ENCODE measurements around the gene CCDC82.

Gene CCDC82

GRCh38 chr11:96358321-96358720 is 31.4 kb downstream of the CCDC82 start:
- DNase-seq: no peak

- no peak for DNase-seq
Measured at GRCh38 chr11:96357794-96358193, 31.9 kb downstream of the CCDC82 start.

GRCh38 chr11:96356848-96357247 is 32.9 kb downstream of the CCDC82 start:
- DNase-seq: no peak

- DNase-seq: peak; percentile 80
Measured at GRCh38 chr11:96342961-96343711, 46.6 kb downstream of the CCDC82 start, which contains the start of gene MAML2. TSS of gene MAML2 (minus strand) at chr11:96343195. CDS start at chr11:96341895, 1,300 bp downstream.

GRCh38 chr11:96342014-96342960 is 47.4 kb downstream of the CCDC82 start:
- DNase-seq: no peak

- DNase-seq: peak; percentile 66
Measured at GRCh38 chr11:96341211-96342013, 48.3 kb downstream of the CCDC82 start.

GRCh38 chr11:96340555-96340885 is 49.2 kb downstream of the CCDC82 start:
- no peak for DNase-seq

- DNase-seq: peak; percentile 32
Measured at GRCh38 chr11:96339706-96340554, 49.8 kb downstream of the CCDC82 start.

GRCh38 chr11:96338910-96339705 is 50.6 kb downstream of the CCDC82 start:
- DNase-seq: peak; percentile 38

GRCh38 chr11:96337541-96338431 is 51.9 kb downstream of the CCDC82 start:
- peak; percentile 33 for DNase-seq

- no peak for DNase-seq
Measured at GRCh38 chr11:96335388-96335787, 54.3 kb downstream of the CCDC82 start.

- DNase-seq: no peak
Measured at GRCh38 chr11:96334219-96334618, 55.5 kb downstream of the CCDC82 start.

GRCh38 chr11:96333191-96333719 is 56.5 kb downstream of the CCDC82 start:
- no peak for DNase-seq

GRCh38 chr11:96332126-96332771 is 57.5 kb downstream of the CCDC82 start:
- DNase-seq: no peak

GRCh38 chr11:96331699-96332116 is 58.0 kb downstream of the CCDC82 start:
- DNase-seq: no peak

GRCh38 chr11:96330511-96330859 is 59.2 kb downstream of the CCDC82 start:
- DNase-seq: no peak

GRCh38 chr11:96329855-96330510 is 59.7 kb downstream of the CCDC82 start:
- no peak for DNase-seq

GRCh38 chr11:96329419-96329818 is 60.3 kb downstream of the CCDC82 start:
- DNase-seq: no peak
